SK-N-MC (cell line): Measurements from ENCODE around the gene C2CD4D.

Source experiments
- FOXP2 ChIP-seq: optimal IDR thresholded peaks from 2 replicates; pipeline ENCODE3; 2011; ENCODE audit warnings: mild to moderate bottlenecking, moderate library complexity; ENCODE audit not compliant: insufficient read depth; ENCODE audit errors: extremely low read length, control extremely low read depth
- POLR2AphosphoS5 ChIP-seq: IDR thresholded peaks from 2 replicates; pipeline ENCODE4 v1.6.1; 2012; ENCODE audit warnings: mild to moderate bottlenecking, low read depth, low read length, borderline replicate concordance

DNA sequence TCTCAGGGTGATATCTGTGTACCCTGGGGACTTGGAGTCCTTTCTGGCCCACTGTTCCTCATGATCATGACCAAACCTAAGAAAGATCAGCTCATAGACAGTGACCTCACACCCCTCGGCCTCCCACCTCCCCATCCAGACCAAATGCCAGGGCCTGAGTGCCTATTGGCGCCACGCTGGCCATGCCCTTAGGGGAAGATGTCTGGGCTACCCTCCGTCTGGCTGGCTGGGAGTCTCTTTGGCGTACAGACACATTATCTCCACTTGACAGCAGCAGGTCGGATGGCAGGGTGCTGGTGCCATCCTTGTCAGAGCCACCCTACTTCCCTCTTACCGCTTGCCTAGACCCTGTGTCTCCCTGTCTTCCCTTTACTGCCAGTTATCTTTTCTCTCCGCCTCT lies 16.4 kb downstream of the C2CD4D start:
- no peak for TF ChIP-seq POLR2AphosphoS5
- TF ChIP-seq FOXP2: no peak
